ENCODE measurements around the gene CAMKK1. TPM values are rescaled to one million over a fixed set of nuclear protein-coding genes. Genes with fewer than 3 reads are reported as not detected.

CAMKK1 gene
- total RNA-seq, 4 donors from 2014 or later, result 3.3 to 9.5 (median 3.8) TPM

GRCh38 chr17:3929764-3930163, 36.9 kb upstream of the CAMKK1 start:
- H3K4me1 ChIP-seq, result peaks cover 0 to 18% (median 3%) of the 10 kb centered on the region in 3 donors
- TF ChIP-seq, protein P1, sequence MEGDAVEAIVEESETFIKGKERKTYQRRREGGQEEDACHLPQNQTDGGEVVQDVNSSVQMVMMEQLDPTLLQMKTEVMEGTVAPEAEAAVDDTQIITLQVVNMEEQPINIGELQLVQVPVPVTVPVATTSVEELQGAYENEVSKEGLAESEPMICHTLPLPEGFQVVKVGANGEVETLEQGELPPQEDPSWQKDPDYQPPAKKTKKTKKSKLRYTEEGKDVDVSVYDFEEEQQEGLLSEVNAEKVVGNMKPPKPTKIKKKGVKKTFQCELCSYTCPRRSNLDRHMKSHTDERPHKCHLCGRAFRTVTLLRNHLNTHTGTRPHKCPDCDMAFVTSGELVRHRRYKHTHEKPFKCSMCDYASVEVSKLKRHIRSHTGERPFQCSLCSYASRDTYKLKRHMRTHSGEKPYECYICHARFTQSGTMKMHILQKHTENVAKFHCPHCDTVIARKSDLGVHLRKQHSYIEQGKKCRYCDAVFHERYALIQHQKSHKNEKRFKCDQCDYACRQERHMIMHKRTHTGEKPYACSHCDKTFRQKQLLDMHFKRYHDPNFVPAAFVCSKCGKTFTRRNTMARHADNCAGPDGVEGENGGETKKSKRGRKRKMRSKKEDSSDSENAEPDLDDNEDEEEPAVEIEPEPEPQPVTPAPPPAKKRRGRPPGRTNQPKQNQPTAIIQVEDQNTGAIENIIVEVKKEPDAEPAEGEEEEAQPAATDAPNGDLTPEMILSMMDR (IDR thresholded peaks at IDR 0.05), result no peak
- no peak for TF ChIP-seq POLR2A (IDR thresholded peaks at IDR 0.05)
- H3K36me3 ChIP-seq, result peaks cover 0 to 10% (median 0%) of the 10 kb centered on the region in 3 donors
- intact Hi-C loops (cut with DNase I), result no loop called here
- H3K9me3 ChIP-seq, result no peaks in the 10 kb centered on the region
- no peak overlapping the region for H3K4me3 ChIP-seq
- 75 to 90% methylated on average over 1 of the region's 1 CpG for WGBS, 2 donors
- no peaks in the 10 kb centered on the region for H3K27me3 ChIP-seq
- H3K27ac ChIP-seq, result no peak overlapping the region
- no peak for DNase-seq

DNA sequence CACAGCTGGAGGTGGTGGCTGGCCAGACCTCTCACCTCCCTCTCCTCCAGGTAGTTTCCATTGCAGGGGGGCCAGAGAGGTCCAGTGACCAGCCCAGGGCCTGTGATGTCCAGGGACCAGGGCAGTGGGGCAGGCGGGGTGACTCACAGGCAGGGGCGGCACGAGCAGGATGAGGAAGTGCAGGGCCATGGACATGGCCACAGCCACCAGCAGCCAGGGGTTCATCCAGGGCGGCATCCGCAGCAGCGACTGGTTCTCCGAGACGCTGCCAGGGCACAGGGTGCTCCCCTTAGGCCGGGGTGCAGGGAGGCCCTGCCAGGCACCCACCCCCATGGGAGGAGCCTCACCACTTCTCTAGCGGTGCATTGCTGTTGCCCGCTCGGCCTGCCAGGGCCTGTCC, 36.3 kb upstream of the CAMKK1 start:
- TF ChIP-seq, protein P1 (IDR thresholded peaks at IDR 0.05), result no peak
- TF ChIP-seq POLR2A (IDR thresholded peaks at IDR 0.05), result no peak
- WGBS, 2 donors, result 80 to 96% methylated on average over 3 of the region's 12 CpGs
- Histone ChIP-seq H3K4me1 (peaks cover 0 to 24% (median 4%) of the 10 kb centered on the region in 3 donors), H3K9me3 (no peaks in the 10 kb centered on the region), H3K27ac (no peak overlapping the region), H3K4me3 (no peak overlapping the region), H3K36me3 (peaks cover 0 to 10% (median 0%) of the 10 kb centered on the region in 3 donors), H3K27me3 (no peaks in the 10 kb centered on the region)
- DNase-seq, result no peak
- intact Hi-C loops (cut with DNase I), result no loop called here

- Histone ChIP-seq H3K36me3 (peaks cover 0 to 10% (median 0%) of the 10 kb centered on the region in 3 donors), H3K4me1 (peaks cover 0 to 28% (median 4%) of the 10 kb centered on the region in 3 donors), H3K27me3 (no peaks in the 10 kb centered on the region), H3K9me3 (no peaks in the 10 kb centered on the region), H3K4me3 (no peak overlapping the region), H3K27ac (no peak overlapping the region)
- intact Hi-C loops (cut with DNase I), result no loop called here
- TF ChIP-seq, protein P1 (IDR thresholded peaks at IDR 0.05), result no peak
- TF ChIP-seq POLR2A (IDR thresholded peaks at IDR 0.05), result no peak
- 84 to 86% methylated on average over 4 to 10 of the region's 16 CpGs for WGBS, 2 donors
- DNase-seq, result no peak
These were observed 35.6 kb upstream of the CAMKK1 start for GRCh38 chr17:3928406-3928805.

DNA sequence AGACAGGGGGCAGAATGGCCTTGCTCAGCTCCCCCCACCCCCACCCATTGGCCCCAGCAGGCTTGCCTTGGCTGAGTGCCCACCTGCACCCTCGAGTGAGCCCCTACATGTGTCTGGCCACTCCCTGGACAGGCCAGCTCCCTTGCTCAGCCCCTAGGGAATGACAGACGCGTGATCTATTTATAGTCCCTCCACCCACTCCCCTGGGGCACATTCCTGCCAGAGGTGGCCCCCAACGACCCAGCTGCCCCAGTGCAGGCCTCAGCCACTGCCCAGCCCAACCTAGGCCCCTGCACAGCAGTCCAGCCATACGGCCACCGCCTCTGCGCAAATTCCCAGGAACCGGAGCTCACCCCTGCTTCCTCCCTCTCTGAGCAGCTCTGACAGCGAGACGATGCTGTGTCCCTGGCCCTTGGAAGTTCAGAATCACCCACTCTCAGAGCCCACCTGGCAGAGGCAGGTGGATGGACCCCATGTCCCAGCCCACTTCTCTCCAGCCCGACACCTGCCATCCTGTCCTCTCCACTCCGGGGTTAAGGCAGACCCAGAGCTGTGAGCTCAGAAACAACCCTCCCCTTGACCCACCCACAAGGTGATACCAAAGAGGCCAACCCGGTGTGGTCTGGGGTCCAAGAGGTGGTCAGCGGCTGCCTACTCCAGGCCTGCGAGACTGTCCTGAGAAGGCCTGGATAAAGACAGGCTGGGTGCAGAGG, 34.9 kb upstream of the CAMKK1 start:
- intact Hi-C loops (cut with DNase I), result no loop called here
- Histone ChIP-seq H3K4me1 (peaks cover 0 to 28% (median 4%) of the 10 kb centered on the region in 3 donors), H3K4me3 (no peak overlapping the region), H3K27ac (peak overlapping the region in 2 of 4 donors; percentile 10 to 21), H3K36me3 (peaks cover 0 to 10% (median 0%) of the 10 kb centered on the region in 3 donors), H3K27me3 (no peaks in the 10 kb centered on the region), H3K9me3 (no peaks in the 10 kb centered on the region)
- 59% methylated on average over 4 of the region's 15 CpGs; no CpG with 5 or more reads in 1 of the 2 donors for WGBS, 2 donors
- DNase-seq, result no peak
- TF ChIP-seq POLR2A (IDR thresholded peaks at IDR 0.05), result no peak
- TF ChIP-seq, protein P1 (IDR thresholded peaks at IDR 0.05), result no peak

- intact Hi-C loops (cut with DNase I), result no loop called here
- Histone ChIP-seq H3K36me3 (peaks cover 0 to 10% (median 0%) of the 10 kb centered on the region in 3 donors), H3K9me3 (no peaks in the 10 kb centered on the region), H3K4me3 (no peak overlapping the region), H3K27ac (peak overlapping the region in 2 of 4 donors; percentile 9 to 10), H3K27me3 (no peaks in the 10 kb centered on the region), H3K4me1 (peaks cover 0 to 28% (median 4%) of the 10 kb centered on the region in 3 donors)
- 78 to 89% methylated on average over 8 to 9 of the region's 16 CpGs for WGBS, 2 donors
- TF ChIP-seq, protein P1 (IDR thresholded peaks at IDR 0.05), result no peak
- TF ChIP-seq POLR2A (IDR thresholded peaks at IDR 0.05), result no peak
- no peak for DNase-seq
These were observed 34.2 kb upstream of the CAMKK1 start for GRCh38 chr17:3926860-3927627.

Data from esophagus squamous epithelium (tissue), 5 donors.